Fibroblast of skin of right biceps (primary cell): ENCODE data around the gene ENSA.
"Not testable (repeated sequence)": the region's sequence is repeated elsewhere in the genome, so short reads cannot be mapped to it uniquely, and the experiment has no call there.

Experiments
- DNase-seq: peaks from one replicate; pipeline ENCODE4 v3.0.0-alpha.2; 2013

Gene ENSA

DNA sequence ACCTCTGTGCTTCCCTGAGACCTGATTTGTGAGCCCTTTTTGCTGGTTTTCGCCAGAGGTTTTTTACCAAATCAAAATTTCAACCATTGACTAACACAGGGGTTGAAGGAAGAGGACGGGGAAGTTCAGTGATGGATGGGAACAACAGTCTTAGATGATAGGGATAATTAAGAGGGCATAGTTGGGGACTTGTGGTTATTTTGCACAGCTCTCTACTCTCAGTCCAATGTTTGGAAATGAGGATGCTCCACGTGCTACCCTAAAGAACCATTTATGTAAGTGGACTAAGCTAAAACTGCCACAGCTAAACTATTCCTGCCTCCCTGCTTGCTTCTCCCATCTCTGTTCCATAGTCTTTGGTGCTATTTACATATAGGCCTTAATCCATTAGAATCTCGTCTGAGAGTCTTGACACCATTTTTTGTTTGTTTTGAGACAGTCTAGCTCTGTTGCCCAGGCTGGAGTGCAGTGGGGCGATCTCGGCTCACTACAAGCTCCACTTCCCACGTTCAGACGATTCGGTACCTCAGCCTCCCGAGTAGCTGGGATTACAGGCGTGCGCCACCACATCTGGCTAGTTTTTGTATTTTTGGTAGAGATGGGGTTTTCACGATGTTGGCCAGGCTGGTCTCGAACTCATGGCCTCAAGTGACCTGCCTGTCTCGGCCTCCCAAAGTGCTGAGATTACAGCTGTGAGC, 49.3 kb downstream of the ENSA start:
- DNase-seq, result no peak

DNA sequence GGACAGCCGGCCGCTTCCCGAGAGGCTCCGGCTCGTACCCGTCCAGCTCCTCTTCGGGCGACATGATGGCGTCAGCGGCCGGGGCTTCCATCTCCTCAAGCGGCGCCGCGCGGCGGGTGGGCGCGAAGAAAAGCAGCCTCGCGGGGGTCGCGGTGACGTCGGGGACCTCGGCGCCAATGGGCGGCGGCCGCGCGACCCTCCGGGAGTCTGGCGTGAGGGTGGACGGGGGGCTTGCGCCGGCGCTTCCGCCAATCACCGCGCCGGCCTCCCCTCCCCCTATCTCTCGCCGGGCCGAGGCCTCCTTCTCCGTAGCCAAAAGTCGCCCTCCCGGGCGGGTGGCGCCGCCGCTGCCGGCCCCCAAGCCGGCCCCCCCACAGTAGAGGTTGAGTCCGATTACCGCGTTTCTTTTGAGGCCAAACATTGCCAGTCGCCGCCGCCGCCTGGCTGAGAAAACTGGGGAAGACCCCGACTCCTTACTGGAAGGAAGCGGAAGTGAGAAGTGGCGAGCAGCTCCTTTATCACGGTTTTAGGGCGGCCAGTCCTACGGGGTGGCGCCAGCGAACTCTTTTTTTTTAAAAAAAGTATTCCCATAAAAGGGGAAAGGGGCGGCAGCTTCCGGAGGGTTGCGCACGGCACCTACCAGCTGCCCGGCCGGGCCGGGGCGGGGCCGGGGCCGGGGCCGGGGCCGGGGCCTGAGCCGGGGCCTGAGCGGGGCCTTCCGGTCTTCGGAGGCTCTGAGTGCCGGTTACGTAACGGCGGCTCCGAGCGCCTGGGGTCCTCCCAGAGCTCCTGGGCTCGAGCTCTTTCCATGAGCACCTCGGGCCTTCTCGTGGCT, 50.1 kb downstream of the ENSA start, which contains the start of gene MCL1:
Gene MCL1 (minus strand): TSS at position 501 of the 835 bp plus-strand sequence. CDS start 80 bp downstream, at position 421.
- peak; percentile 98 for DNase-seq

DNA sequence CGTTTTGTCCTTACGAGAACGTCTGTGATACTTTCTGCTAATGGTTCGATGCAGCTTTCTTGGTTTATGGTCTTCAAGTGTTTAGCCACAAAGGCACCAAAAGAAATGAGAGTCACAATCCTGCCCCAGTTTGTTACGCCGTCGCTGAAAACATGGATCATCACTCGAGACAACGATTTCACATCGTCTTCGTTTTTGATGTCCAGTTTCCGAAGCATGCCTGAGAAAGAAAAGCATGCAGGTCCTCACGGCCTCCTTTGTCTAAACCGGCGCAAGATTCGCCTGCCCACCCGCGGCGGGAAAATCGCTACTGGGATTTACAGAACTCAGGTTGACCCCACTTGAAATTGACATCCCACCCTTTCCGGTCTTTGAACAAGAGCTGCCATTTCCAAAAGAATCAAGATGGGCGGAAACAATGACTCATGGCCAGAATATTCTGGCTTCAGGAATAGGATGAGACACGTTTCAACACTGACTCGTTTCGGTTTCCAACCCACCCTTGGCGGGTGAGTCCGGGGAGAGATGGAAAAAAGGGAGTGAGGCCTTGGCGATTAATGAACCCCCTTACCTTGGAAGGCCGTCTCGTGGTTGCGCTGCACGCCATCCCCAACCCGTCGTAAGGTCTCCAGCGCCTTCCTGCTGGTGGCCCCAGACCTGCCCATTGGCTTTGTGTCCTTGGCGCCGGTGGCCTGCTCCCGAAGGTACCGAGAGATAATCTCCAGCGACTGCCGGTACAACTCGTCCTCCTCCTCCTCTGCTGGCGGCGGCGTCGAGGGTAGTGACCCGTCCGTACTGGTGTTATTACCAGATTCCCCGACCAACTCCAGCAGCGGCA, 50.9 kb downstream of the ENSA start:
- DNase-seq, result peak; percentile 96

DNA sequence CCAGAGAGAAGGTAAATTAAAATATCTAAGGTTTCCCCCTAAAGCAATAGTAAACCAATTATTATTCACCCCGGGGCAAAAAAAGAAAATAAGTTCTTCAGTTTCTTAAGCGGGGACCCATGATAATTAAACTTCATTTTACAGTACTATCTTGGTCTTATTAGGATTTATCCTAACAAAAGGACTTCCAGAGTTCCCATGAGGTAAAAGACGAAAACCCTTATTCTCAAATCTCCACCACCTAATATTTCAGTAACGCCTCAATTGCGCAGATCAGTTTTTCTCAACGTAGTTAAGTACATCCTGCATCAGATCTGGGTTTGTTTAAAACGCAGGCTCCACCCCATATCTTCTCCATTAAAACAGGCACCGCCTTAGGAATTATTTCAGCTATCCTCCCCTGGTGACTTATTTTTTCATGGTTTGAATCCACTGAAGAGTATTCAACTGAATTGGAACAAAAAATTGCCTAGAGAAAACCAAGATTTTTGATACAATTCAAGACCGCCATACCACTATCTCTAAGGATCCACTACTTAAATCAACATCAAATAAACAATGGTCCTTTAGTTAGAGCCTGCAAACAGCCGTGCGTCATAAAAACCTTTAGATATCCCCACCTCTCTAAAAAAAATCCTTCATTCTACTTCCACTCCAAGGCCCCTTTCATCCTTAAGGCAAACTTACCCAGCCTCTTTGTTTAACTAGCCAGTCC, 51.7 kb downstream of the ENSA start:
- DNase-seq, result no peak

DNA sequence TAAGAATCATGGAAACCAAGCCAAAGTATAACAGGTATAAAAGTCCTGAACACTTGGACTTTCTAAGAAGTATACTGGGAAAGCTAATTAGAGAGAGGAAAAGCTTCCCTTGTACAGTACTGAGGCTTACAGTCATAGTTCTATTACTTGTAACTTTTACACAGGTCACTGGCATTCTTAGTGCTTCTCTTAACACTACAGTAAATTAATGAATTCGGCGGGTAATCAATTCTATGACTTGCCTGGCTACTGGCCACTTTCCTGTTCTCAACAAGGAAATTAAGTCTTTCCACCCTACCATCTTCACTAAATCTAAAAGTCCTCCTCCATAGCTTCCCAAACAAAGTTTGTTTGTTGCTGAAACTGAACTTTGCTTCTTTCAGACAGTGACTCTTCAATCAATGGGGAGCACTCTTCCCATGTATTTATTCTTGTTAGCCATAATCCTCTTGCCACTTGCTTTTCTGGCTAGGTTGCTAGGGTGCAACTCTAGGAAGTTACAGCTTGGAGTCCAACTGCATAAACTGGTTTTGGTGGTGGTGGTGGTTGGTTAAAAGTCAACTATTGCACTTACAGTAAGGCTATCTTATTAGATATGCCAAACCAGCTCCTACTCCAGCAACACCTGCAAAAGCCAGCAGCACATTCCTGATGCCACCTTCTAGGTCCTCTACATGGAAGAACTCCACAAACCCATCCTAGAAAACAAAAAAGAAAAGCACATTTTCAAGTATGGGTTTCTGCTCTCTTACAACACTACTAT, 52.4 kb downstream of the ENSA start:
- no peak for DNase-seq

DNA sequence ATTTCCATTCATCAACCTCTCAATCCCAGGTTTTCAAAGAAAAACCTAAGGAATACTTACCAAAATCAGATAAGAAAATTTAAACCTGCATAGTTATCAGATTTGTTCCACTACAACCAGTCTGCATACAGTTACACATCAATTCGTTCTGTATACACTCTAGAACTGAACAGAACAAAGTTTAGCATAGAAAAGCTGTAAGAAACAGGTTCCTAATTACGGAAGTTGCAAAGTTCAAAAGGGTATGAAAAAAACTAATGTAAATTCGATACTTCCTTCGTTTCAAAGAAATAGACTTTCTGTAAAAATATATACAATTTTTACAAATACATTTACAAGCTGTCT, 53.1 kb downstream of the ENSA start:
- DNase-seq, result no peak

DNA sequence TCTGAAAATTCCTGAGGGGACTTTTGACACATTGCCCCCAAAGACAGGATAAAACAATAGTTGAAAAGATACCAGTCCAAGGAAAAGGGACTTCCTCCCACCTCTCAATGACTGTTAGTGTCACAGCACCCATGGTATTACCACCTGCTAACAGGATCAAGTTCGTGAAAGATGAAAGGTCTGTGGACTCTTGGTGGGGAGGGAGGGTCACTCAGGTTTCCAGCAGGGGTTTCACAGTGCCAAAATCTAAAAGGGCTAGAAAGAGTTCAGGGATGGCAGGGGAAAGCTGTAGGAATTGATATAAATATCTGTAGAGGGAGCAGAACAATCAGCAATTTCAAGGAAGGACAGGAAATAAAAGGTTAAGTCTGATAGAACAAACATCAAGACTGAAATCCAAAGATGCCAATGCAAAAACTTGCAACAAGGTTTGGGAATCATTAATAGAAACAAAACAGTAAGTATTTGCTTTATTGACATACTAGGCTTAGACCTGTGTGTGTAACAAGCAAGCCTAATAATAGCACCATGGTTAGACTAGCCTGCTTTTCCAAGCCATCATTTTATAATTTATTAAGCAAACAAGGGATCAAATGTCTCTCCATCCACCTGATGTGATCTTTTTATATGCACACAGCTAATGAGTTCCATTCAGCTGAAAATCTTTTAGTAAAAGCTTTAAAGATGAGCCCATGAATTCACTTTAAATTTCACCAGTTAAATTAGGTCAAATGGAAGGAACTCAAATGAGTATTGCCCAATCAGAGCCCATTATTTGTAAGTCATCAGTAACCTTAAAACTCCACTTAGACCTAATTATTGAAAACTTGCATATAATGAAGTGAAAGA, 53.7 kb downstream of the ENSA start:
- no peak for DNase-seq

DNA sequence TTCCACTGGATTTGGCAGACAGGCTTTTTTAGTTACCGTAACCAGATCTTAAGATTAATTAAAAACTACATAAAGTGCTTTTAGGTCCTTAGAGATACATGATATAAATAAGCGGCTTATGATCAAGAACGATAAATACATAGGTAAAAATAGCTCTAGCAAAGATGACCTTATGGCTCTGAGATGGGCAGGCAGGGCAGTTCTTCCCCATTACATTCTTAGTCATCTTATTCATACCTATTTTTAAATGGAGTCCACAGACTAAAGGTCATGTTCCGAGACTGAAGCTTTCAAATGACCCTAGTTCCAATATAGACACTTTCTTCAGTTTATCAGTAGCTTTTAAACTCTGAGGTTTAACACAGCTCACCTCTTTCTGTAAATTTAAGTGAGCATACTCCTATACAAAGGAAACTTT, 54.3 kb downstream of the ENSA start:
- DNase-seq, result no peak

DNA sequence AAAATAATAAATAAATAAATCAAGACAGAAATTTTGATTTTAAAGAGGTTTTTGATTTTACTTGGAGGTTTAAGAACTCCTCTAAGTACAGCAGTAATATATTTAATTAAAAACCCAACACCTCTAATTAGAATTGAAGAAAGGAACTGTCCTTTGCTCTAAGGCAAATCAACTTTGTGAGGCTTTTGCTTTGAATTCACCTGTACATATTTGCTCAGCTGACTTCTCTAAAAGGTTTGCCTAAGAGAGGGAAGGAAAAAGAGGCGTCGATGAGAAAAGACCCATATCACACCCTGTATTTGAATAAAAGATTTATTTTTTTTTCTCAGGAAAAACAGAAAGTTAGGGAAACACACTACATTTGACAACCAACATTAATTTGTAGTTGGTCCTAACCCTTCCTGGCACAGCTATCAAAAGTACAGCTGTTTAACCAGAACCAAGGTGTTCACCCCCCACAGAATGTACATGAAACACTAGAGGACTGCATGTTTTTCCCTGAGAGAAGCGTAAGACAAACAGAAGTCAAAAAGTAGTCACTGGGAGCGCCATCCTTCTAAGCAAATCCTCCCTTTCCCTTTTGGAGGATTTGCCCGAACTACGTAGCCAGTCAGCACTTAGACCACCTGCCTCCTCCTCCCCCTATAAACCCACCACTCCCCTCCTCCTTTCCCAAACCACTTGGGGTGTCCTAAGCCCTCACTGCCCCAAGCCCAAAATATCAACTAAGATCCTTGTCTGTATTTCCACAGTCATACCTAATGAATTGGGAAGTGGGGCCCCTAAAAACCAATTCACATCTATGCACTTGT, 54.9 kb downstream of the ENSA start:
- no peak for DNase-seq

DNA sequence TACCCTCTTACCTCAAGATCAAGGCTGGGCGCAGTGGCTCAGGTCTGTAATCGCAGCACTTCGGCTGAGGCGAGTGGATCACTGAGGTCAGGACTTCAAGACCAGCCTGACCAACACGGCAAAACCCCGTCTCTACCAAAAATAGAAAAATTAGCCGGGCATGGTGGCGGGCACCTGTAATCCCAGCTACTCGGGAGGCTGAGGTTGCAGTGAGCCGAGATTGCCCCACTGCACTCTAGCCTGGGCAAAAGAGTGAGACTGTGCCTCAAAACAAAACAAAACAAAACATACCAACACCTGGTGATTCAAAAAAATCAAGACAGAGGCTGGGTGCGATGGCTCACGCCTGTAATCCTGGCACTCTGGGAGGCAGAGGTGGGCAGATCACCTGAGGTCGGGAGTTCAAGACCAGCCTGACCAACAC, 55.8 kb downstream of the ENSA start:
- DNase-seq, result not testable (repeated sequence)

DNA sequence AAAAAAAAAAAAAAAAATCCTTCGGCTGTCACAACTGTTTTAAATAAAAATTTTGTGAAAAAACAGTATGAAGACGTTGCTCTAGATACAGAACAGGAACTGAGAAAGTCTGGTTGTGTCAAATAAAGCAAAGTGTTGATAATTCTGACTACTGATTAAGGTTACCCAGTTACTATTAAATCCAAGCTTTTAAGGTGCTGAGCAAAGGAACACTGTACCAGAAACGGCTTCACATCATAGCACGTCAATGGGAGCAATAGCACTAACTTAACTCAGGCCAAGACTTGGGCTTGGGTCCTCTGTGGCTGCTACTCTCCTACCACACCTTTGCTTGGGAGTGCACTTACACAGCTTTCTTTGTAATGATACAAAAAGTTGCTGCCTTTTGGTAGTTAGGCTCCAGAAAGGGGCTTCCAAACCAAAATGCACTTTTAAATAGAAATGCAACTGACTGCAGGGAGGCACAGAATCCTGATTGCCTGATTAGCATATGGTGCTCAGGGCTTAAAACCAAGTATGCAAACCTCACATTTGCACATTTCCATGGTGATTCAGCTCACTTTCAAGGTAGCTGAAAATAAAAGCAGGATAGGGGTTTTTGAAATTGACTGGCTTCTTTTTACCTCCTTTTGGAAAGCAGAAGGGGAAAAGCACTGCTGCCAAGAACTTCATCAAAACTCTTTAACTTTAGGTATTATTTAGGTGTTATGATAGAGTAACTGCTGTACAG, 56.3 kb downstream of the ENSA start:
- DNase-seq, result no peak
